ENCODE data around the gene OR52A5.
"Not testable (repeated sequence)": the region's sequence is repeated elsewhere in the genome, so short reads cannot be mapped to it uniquely, and the experiment has no call there.

The OR52A5 gene

DNA sequence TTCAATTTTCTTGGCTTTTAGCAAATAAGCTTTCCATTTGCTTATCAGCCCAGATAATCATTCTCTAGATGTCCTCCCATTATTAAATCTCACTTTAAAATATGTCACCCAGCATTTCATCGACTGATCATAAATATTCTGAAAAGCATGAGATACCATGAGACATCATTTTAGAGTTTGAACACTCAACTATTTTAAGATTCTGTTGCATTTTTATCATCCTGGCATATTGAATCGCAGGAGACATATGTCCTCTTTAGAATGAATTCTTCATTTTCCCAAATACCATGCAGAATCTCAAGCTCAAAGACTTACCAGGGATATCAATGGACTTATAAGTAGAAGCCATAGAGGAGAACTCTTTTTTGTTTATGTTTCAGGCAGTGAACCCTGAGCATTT lies at the start of gene OR52A5:
OR52A5 (minus strand) TSS at position 361 of the 400 bp plus-strand sequence. CDS start 5,714 bp downstream, outside the sequence.
- no peak within 1 kb of the TSS for H3K4me3 ChIP-seq (ENCODE audit: low read depth, low read length)
- TF ChIP-seq CTCF (IDR thresholded peaks at IDR 0.05; ENCODE audit: low read depth, low read length, missing control alignments) = no peak
- no peak for DNase-seq (ENCODE audit: low read depth)

GRCh38 chr11:5178046-5178837 lies 40.1 kb upstream of the OR52A5 start:
- DNase-seq (ENCODE audit: low read depth) = no peak
- no peak overlapping the region for H3K4me3 ChIP-seq (ENCODE audit: low read depth, low read length)
- TF ChIP-seq CTCF (IDR thresholded peaks at IDR 0.05; ENCODE audit: low read depth, low read length, missing control alignments) = no peak

DNA sequence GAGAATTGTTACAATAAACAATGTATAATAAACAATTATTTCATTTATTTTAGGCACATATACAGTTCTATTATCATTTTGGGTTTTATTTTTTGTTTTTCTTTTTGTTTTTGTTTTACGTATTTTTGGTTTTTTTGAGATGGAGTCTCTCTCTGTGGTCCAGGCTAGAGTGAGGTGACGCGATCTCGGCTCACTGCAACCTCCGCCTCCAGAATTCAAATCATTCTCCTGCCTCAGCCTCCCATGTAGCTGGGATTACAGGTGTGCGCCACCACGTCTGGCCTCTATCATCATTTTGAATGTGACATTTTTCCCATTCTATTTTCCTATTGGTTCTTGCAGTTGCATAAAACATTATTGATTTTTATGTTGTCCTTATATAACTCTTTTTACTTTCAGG lies 36.8 kb upstream of the OR52A5 start:
- DNase-seq (ENCODE audit: low read depth) = no peak
- no peak for TF ChIP-seq CTCF (IDR thresholded peaks at IDR 0.05; ENCODE audit: low read depth, low read length, missing control alignments)
- no peak overlapping the region for H3K4me3 ChIP-seq (ENCODE audit: low read depth, low read length)

GRCh38 chr11:5171856-5172255 lies 33.7 kb upstream of the OR52A5 start:
- H3K4me3 ChIP-seq (ENCODE audit: low read depth, low read length) = no peak overlapping the region
- no peak for DNase-seq (ENCODE audit: low read depth)
- no peak for TF ChIP-seq CTCF (IDR thresholded peaks at IDR 0.05; ENCODE audit: low read depth, low read length, missing control alignments)

DNA sequence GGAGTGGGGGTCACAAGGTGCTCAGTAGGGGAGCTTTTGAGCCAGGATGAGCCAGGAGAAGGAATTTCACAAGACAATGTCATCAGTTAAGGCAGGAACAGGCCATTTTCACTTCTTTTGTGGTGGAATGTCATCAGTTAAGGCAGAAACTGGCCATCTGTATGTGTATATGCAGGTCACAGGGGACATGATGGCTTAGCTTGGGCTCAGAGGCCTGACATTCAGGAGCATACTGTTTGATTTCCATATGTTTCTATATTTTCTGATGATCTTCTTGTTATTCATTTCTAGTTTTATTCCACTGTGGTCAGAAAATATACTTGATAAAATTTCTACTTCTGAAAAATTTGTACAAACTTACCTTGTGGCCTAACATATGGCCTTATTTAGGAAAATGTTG lies 27.7 kb upstream of the OR52A5 start:
- not testable (repeated sequence) for H3K4me3 ChIP-seq (ENCODE audit: low read depth, low read length); DNase-seq (ENCODE audit: low read depth)

DNA sequence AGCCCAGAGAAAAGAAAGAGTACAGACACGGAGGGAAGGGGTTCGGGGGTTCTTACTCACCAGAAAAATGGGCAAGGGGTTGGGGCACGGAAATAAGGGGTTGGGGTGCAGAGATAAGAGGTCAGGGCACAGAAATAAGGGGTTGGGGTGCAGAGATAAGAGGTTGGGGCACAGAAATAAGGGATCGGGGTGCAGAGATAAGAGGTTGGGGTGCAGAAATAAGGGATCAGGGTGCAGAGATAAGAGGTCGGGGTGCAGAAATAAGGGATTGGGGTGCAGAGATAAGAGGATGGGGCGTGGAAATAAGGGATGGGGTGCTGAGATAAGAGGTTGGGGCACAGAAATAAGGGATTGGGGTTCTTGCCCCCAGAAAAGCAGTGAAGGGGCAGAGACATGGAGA lies 26.7 kb upstream of the OR52A5 start:
- not testable (repeated sequence) for DNase-seq (ENCODE audit: low read depth); H3K4me3 ChIP-seq (ENCODE audit: low read depth, low read length)

DNA sequence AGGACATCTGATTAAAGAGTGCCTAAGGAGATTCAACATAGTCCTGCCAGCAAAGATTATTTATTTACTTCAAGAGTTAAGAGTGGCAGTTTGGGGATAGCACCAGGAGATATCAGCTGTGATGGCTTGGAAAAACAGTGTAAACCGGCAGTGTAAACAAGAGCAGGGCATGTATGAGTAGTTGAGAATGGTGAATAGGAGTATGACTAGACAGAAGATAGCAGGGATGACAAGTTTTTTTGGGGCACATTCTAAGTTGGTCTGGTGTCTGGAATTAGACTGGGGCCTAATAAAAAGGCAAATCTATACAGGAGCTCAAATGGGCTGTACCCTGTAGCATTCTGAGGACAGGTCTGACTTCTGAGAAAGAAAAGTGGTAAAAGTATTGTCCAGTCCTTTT lies 22.9 kb upstream of the OR52A5 start:
- DNase-seq (ENCODE audit: low read depth); H3K4me3 ChIP-seq (ENCODE audit: low read depth, low read length): not testable (repeated sequence)

- not testable (repeated sequence) for H3K4me3 ChIP-seq (ENCODE audit: low read depth, low read length); DNase-seq (ENCODE audit: low read depth)
Observed at GRCh38 chr11:5160217-5160616, 22.1 kb upstream of the OR52A5 start.

DNA sequence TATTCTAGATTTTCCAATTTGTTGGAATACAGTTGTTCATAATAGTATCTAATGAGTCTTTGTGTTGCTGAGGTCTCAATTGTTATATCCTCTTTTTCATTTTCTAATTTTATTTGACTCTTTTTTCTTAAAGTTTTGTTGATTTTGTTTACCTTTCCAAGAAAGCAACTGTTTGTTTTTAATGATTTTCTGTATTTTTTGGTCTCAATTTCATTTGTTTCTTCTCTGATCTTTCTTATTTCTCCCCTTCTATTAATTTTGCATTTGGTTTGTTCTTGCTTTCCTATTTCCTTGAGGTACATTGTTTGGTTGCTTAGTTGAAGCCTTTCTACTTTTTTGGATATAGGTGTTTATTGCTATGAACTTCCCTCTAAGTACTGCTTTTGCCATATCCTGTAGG lies 21.6 kb upstream of the OR52A5 start:
- no peak for TF ChIP-seq CTCF (IDR thresholded peaks at IDR 0.05; ENCODE audit: low read depth, low read length, missing control alignments)
- H3K4me3 ChIP-seq (ENCODE audit: low read depth, low read length) = no peak overlapping the region
- no peak for DNase-seq (ENCODE audit: low read depth)

All from GM12864 (cell line).